Measurements from ENCODE around the gene BRSK2.
"Not testable (repeated sequence)": the region's sequence is repeated elsewhere in the genome, so short reads cannot be mapped to it uniquely, and the experiment has no call there.

The BRSK2 gene

GRCh38 chr11:1397862-1398527, 8.3 kb downstream of the BRSK2 start:
- DNase-seq = no peak

- no peak for DNase-seq
These were observed 8.9 kb downstream of the BRSK2 start for GRCh38 chr11:1398528-1399235.

GRCh38 chr11:1399386-1400316, 9.9 kb downstream of the BRSK2 start:
- no peak for DNase-seq

GRCh38 chr11:1400317-1401170, 10.8 kb downstream of the BRSK2 start:
- DNase-seq = no peak

- DNase-seq = no peak
These were observed 11.4 kb downstream of the BRSK2 start for GRCh38 chr11:1401171-1401445.

- no peak for DNase-seq
These were observed 12.0 kb downstream of the BRSK2 start for GRCh38 chr11:1401656-1402221.

GRCh38 chr11:1402355-1403077, 12.8 kb downstream of the BRSK2 start:
- no peak for DNase-seq

GRCh38 chr11:1403078-1403620, 13.4 kb downstream of the BRSK2 start:
- no peak for DNase-seq

GRCh38 chr11:1403721-1404460, 14.2 kb downstream of the BRSK2 start:
- no peak for DNase-seq

- DNase-seq = no peak
These were observed 14.9 kb downstream of the BRSK2 start for GRCh38 chr11:1404461-1405185.

- no peak for DNase-seq
These were observed 15.7 kb downstream of the BRSK2 start for GRCh38 chr11:1405186-1406020.

GRCh38 chr11:1406571-1407485, 17.1 kb downstream of the BRSK2 start:
- DNase-seq = no peak

GRCh38 chr11:1407668-1408067, 17.9 kb downstream of the BRSK2 start:
- no peak for DNase-seq

GRCh38 chr11:1408346-1408745, 18.6 kb downstream of the BRSK2 start:
- DNase-seq = no peak

GRCh38 chr11:1409108-1409851, 19.5 kb downstream of the BRSK2 start:
- no peak for DNase-seq

- DNase-seq = not testable (repeated sequence)
These were observed 20.1 kb downstream of the BRSK2 start for GRCh38 chr11:1409852-1410125.

Measured in NCI-H1436 treated with DMSO at 0.1 percent for 48 hours (cell line).